Measurements from ENCODE around the gene RBM15B. TPM values are rescaled to one million over a fixed set of nuclear protein-coding genes. Genes with fewer than 3 reads are reported as not detected.

The RBM15B gene
- polyA plus RNA-seq, 1 donor from 2014 or later: 24.1 TPM

GRCh38 chr3:51357856-51358255 lies 33.2 kb upstream of the RBM15B start:
- no peak overlapping the region for H2AFZ ChIP-seq (ENCODE audit: low read depth, low read length)
- peaks cover 7% of the 10 kb centered on the region for H3K36me3 ChIP-seq (ENCODE audit: insufficient read depth, low read length)
- H3K9ac ChIP-seq (ENCODE audit: low read length): no peak overlapping the region
- H3K4me2 ChIP-seq (ENCODE audit: low read length): no peak overlapping the region
- H3K79me2 ChIP-seq (replicated peaks; ENCODE audit: insufficient read depth, low read length): no peaks in the 10 kb centered on the region
- no peaks in the 10 kb centered on the region for H3K9me2 ChIP-seq (ENCODE audit: insufficient read depth, low read length)
- no peaks in the 10 kb centered on the region for H3F3A ChIP-seq (ENCODE audit: insufficient read depth, low read length, poor library complexity, severe bottlenecking)
- H3K27ac ChIP-seq (ENCODE audit: low read length): no peak overlapping the region
- no peaks in the 10 kb centered on the region for H3K27me3 ChIP-seq (ENCODE audit: insufficient read depth, low read depth, low read length)
- H3K9me3 ChIP-seq (ENCODE audit: low read length): no peaks in the 10 kb centered on the region
- no peak overlapping the region for H3K4me3 ChIP-seq (ENCODE audit: low read length)
- no peak for TF ChIP-seq RAD21 (conservative IDR thresholded peaks at IDR 0.05)
- TF ChIP-seq MXI1 (conservative IDR thresholded peaks at IDR 0.05; ENCODE audit: poor library complexity, severe bottlenecking): no peak
- TF ChIP-seq TAF1 (IDR thresholded peaks at IDR 0.05; ENCODE audit: low read depth): no peak
- no peak for TF ChIP-seq SMC3 (conservative IDR thresholded peaks at IDR 0.05; ENCODE audit: poor library complexity)
- TF ChIP-seq POLR2AphosphoS5 (IDR thresholded peaks at IDR 0.05): no peak
- no peak for TF ChIP-seq EZH2 (IDR thresholded peaks at IDR 0.05; ENCODE audit: borderline replicate concordance, insufficient read depth, low read length, poor library complexity, severe bottlenecking)
- no peak for TF ChIP-seq REST (IDR thresholded peaks at IDR 0.05; ENCODE audit: borderline replicate concordance)
- TF ChIP-seq EP300 (conservative IDR thresholded peaks at IDR 0.05; ENCODE audit: poor library complexity, severe bottlenecking): no peak
- no peak for TF ChIP-seq CTCF (IDR thresholded peaks at IDR 0.05; ENCODE audit: poor library complexity, severe bottlenecking)
- no peaks in the 10 kb centered on the region for H4K20me1 ChIP-seq (ENCODE audit: insufficient read depth)

GRCh38 chr3:51358981-51359380 lies 32.1 kb upstream of the RBM15B start:
- H3K27ac ChIP-seq (ENCODE audit: low read length): no peak overlapping the region
- no peak overlapping the region for H3K4me2 ChIP-seq (ENCODE audit: low read length)
- H3K4me3 ChIP-seq (ENCODE audit: low read length): no peak overlapping the region
- H3K9ac ChIP-seq (ENCODE audit: low read length): no peak overlapping the region
- H3K27me3 ChIP-seq (ENCODE audit: insufficient read depth, low read depth, low read length): no peaks in the 10 kb centered on the region
- H4K20me1 ChIP-seq (ENCODE audit: insufficient read depth): no peaks in the 10 kb centered on the region
- H3K9me3 ChIP-seq (ENCODE audit: low read length): no peaks in the 10 kb centered on the region
- no peak overlapping the region for H2AFZ ChIP-seq (ENCODE audit: low read depth, low read length)
- peaks cover 7% of the 10 kb centered on the region for H3K36me3 ChIP-seq (ENCODE audit: insufficient read depth, low read length)
- H3F3A ChIP-seq (ENCODE audit: insufficient read depth, low read length, poor library complexity, severe bottlenecking): no peaks in the 10 kb centered on the region
- no peaks in the 10 kb centered on the region for H3K79me2 ChIP-seq (replicated peaks; ENCODE audit: insufficient read depth, low read length)
- TF ChIP-seq MXI1 (conservative IDR thresholded peaks at IDR 0.05; ENCODE audit: poor library complexity, severe bottlenecking) (no peak), EP300 (conservative IDR thresholded peaks at IDR 0.05; ENCODE audit: poor library complexity, severe bottlenecking) (no peak), SMC3 (conservative IDR thresholded peaks at IDR 0.05; ENCODE audit: poor library complexity) (no peak), RAD21 (conservative IDR thresholded peaks at IDR 0.05) (no peak), REST (IDR thresholded peaks at IDR 0.05; ENCODE audit: borderline replicate concordance) (no peak), EZH2 (IDR thresholded peaks at IDR 0.05; ENCODE audit: borderline replicate concordance, insufficient read depth, low read length, poor library complexity, severe bottlenecking) (no peak), TAF1 (IDR thresholded peaks at IDR 0.05; ENCODE audit: low read depth) (no peak), CTCF (IDR thresholded peaks at IDR 0.05; ENCODE audit: poor library complexity, severe bottlenecking) (no peak), POLR2AphosphoS5 (IDR thresholded peaks at IDR 0.05) (no peak)
- no peaks in the 10 kb centered on the region for H3K9me2 ChIP-seq (ENCODE audit: insufficient read depth, low read length)
